ENCODE results near the gene TMLHE. TPM values are rescaled to one million over a fixed set of nuclear protein-coding genes. Genes with fewer than 3 reads are reported as not detected.

Gene TMLHE
- total and polyA plus RNA-seq, 10 of the 15 experiments (the other 5 are each of a cell fraction or from before 2014, with no cell fraction given) = 7.1 to 21.7 (median 13.6) TPM

DNA sequence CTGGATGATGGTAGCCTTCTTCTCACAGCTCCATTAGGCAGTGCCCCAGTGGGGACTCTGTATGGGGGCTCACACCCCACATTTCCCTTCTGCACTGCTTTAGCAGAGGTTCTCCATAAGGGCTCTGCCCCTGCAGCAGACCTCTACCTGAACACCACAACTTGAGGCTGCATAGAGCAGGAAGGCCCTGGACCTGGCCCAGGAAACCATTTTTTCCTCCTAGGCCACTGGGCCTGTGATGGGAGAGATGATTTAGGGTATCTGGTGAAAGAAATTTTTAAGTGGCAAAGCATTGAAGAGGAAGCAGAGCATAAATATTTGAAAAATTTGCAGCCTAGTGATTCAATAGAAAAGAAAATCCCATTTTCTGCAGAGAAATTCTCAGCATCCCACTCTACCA, 171.7 kb downstream of the TMLHE start:
- Histone ChIP-seq H3K36me3 (ENCODE audit: control insufficient read depth in 2 of 2, insufficient read depth in 2 of 2, low read length in 1 of 2) (no peaks in the 10 kb centered on the region), H3K79me2 (ENCODE audit: control insufficient read depth, insufficient read depth, low read length) (no peaks in the 10 kb centered on the region), H3K4me2 (ENCODE audit: control insufficient read depth, insufficient read depth) (no peak overlapping the region), H2AFZ (ENCODE audit: control insufficient read depth, low read depth, low read length) (no peak overlapping the region), H3K4me1 (ENCODE audit: control insufficient read depth, insufficient read depth, low read length) (no peaks in the 10 kb centered on the region), H3K27me3 (replicated peaks in 1 of 2; ENCODE audit: control insufficient read depth in 2 of 2, insufficient read depth in 2 of 2, low read length in 1 of 2) (no peaks in the 10 kb centered on the region), H3K4me3 (no peak overlapping the region), H4K20me1 (ENCODE audit: control insufficient read depth, insufficient read depth) (no peaks in the 10 kb centered on the region), H3K27ac (ENCODE audit: control insufficient read depth, insufficient read depth) (no peak overlapping the region), H3K9me3 (replicated peaks; ENCODE audit: control insufficient read depth, insufficient read depth, low read length) (peaks cover 4% of the 10 kb centered on the region; the same call in 2 of the 3 replicates), H3K9ac (ENCODE audit: control insufficient read depth, insufficient read depth, low read length) (no peak overlapping the region)
- ChIA-PET RAD21 (ENCODE audit: unreplicated experiment) (no interaction called here), POLR2A (no interaction called here), CTCF (no interaction called here), SMC1A (ENCODE audit: uncharacterized antibody, unreplicated experiment) (no interaction called here)
- BruUV-seq (replicated peaks) = no TSS peak
- in situ Hi-C loops (cut with MboI) (no loop called here), intact Hi-C loops (cut with micrococcal nuclease; ENCODE audit: unreplicated experiment) (no loop called here)
- no peak for DNase-seq (ENCODE audit: low read depth, low spot score)
- ATAC-seq = no peak
- TF ChIP-seq HDAC6 (IDR thresholded peaks at IDR 0.05; ENCODE audit: unreplicated experiment) (no peak), EP300 (IDR thresholded peaks at IDR 0.05; ENCODE audit: borderline replicate concordance in 1 of 2, control insufficient read depth in 1 of 2, low read depth in 2 of 2, low read length in 2 of 2) (no peak), KDM1A (IDR thresholded peaks at IDR 0.05; ENCODE audit: borderline replicate concordance) (no peak), POU2F2 (IDR thresholded peaks at IDR 0.05; ENCODE audit: borderline replicate concordance, low read depth, low read length) (no peak), PML (IDR thresholded peaks at IDR 0.05; ENCODE audit: low read length) (no peak), SUZ12 (IDR thresholded peaks at IDR 0.05; ENCODE audit: unreplicated experiment) (no peak), JUND (IDR thresholded peaks at IDR 0.05; ENCODE audit: low read depth, low read length) (no peak), ZNF384 (IDR thresholded peaks at IDR 0.05; ENCODE audit: borderline replicate concordance, low read depth, low read length) (no peak)
- TF ChIP-seq, protein P1, sequence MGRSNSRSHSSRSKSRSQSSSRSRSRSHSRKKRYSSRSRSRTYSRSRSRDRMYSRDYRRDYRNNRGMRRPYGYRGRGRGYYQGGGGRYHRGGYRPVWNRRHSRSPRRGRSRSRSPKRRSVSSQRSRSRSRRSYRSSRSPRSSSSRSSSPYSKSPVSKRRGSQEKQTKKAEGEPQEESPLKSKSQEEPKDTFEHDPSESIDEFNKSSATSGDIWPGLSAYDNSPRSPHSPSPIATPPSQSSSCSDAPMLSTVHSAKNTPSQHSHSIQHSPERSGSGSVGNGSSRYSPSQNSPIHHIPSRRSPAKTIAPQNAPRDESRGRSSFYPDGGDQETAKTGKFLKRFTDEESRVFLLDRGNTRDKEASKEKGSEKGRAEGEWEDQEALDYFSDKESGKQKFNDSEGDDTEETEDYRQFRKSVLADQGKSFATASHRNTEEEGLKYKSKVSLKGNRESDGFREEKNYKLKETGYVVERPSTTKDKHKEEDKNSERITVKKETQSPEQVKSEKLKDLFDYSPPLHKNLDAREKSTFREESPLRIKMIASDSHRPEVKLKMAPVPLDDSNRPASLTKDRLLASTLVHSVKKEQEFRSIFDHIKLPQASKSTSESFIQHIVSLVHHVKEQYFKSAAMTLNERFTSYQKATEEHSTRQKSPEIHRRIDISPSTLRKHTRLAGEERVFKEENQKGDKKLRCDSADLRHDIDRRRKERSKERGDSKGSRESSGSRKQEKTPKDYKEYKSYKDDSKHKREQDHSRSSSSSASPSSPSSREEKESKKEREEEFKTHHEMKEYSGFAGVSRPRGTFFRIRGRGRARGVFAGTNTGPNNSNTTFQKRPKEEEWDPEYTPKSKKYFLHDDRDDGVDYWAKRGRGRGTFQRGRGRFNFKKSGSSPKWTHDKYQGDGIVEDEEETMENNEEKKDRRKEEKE (IDR thresholded peaks at IDR 0.05) = no peak
- no peak for FAIRE-seq

Small RNA genes within 50 kb of the gene (microRNA-seq; reads per million reads assigned to microRNA genes)
- gene MIR1184-3 = not detected

Small RNA genes within 50 kb of the gene (small RNA-seq; reads per million reads assigned to genes)
- gene MIR1184-3 = not detected

Other genes with a start within 250 kb of the TMLHE start
- gene F8A2, start 230.9 kb downstream of the TMLHE start, total RNA-seq (2014; rRNA removed) = not detected in 2 replicates
- gene F8A2, start 230.9 kb downstream of the TMLHE start, total RNA-seq (2014; rRNA removed; fragmentation: Illumina TruSeq; extraction: Trizol) = not detected in 2 replicates
- not detected in 2 replicates for gene F8A2, start 230.9 kb downstream of the TMLHE start, total RNA-seq (2021)
- gene F8A2, start 230.9 kb downstream of the TMLHE start, polyA plus RNA-seq (2011; rRNA removed) = not detected in 2 replicates
- gene F8A2, start 230.9 kb downstream of the TMLHE start, polyA plus RNA-seq (2014; fragmentation: Illumina TruSeq; extraction: Trizol) = not detected in 2 replicates
- gene F8A2, start 230.9 kb downstream of the TMLHE start, polyA plus RNA-seq (2014; fragmentation: Nextera tagmentation; extraction: Ambion mirVana) = not detected
- not detected in 2 replicates for gene F8A2, start 230.9 kb downstream of the TMLHE start, polyA plus RNA-seq (2014; rRNA removed)
- gene F8A2, start 230.9 kb downstream of the TMLHE start, polyA plus RNA-seq (2016; fragmentation: Nextera tagmentation; extraction: Ambion mirVana) = not detected
- gene F8A3, start 154.3 kb downstream of the TMLHE start, total RNA-seq (2014; rRNA removed) = 0.49 and 1.3 TPM in 2 replicates
- not detected in 2 replicates for gene F8A3, start 154.3 kb downstream of the TMLHE start, total RNA-seq (2014; rRNA removed; fragmentation: Illumina TruSeq; extraction: Trizol)
- 1.1 and 2.4 TPM in 2 replicates for gene F8A3, start 154.3 kb downstream of the TMLHE start, total RNA-seq (2021)
- gene F8A3, start 154.3 kb downstream of the TMLHE start, polyA plus RNA-seq (2011; rRNA removed) = 0.04 TPM in 1 of 2 replicates, not detected in the other
- 0.13 and 0.29 TPM in 2 replicates for gene F8A3, start 154.3 kb downstream of the TMLHE start, polyA plus RNA-seq (2014; fragmentation: Illumina TruSeq; extraction: Trizol)
- under 1 TPM in 1 of 2 experiments, not detected in 1; 0.13 TPM for gene F8A3, start 154.3 kb downstream of the TMLHE start, polyA plus RNA-seq (2014; fragmentation: Nextera tagmentation; extraction: Ambion mirVana)
- gene F8A3, start 154.3 kb downstream of the TMLHE start, polyA plus RNA-seq (2014; rRNA removed) = 1.1 and 3.2 TPM in 2 replicates
- under 1 TPM in 1 of 2 experiments, not detected in 1; 0.28 TPM for gene F8A3, start 154.3 kb downstream of the TMLHE start, polyA plus RNA-seq (2016; fragmentation: Nextera tagmentation; extraction: Ambion mirVana)
- 0.05 and 0.11 TPM in 2 replicates for gene SPRY3, start 366 bp downstream of the TMLHE start, total RNA-seq (2014; rRNA removed)
- gene SPRY3, start 366 bp downstream of the TMLHE start, total RNA-seq (2014; rRNA removed; fragmentation: Illumina TruSeq; extraction: Trizol) = 0.09 and 0.14 TPM in 2 replicates
- gene SPRY3, start 366 bp downstream of the TMLHE start, total RNA-seq (2021) = 0.11 and 0.15 TPM in 2 replicates
- gene SPRY3, start 366 bp downstream of the TMLHE start, polyA plus RNA-seq (2011; rRNA removed) = 0.11 and 0.20 TPM in 2 replicates
- 0.16 and 0.21 TPM in 2 replicates for gene SPRY3, start 366 bp downstream of the TMLHE start, polyA plus RNA-seq (2014; fragmentation: Illumina TruSeq; extraction: Trizol)
- under 1 TPM; 0.02 TPM for gene SPRY3, start 366 bp downstream of the TMLHE start, polyA plus RNA-seq (2014; fragmentation: Nextera tagmentation; extraction: Ambion mirVana)
- gene SPRY3, start 366 bp downstream of the TMLHE start, polyA plus RNA-seq (2014; rRNA removed) = 0.08 and 0.09 TPM in 2 replicates
- not detected for gene SPRY3, start 366 bp downstream of the TMLHE start, polyA plus RNA-seq (2016; fragmentation: Nextera tagmentation; extraction: Ambion mirVana)

Data from GM12878 (cell line).